ENCODE results near the gene AZU1. TPM values are rescaled to one million over a fixed set of nuclear protein-coding genes. Genes with fewer than 3 reads are reported as not detected.
"Not testable (repeated sequence)": the region's sequence is repeated elsewhere in the genome, so short reads cannot be mapped to it uniquely, and the experiment has no call there.

AZU1 gene
- total RNA-seq, 1 donor from 2014 or later, result 2.5 TPM

DNA sequence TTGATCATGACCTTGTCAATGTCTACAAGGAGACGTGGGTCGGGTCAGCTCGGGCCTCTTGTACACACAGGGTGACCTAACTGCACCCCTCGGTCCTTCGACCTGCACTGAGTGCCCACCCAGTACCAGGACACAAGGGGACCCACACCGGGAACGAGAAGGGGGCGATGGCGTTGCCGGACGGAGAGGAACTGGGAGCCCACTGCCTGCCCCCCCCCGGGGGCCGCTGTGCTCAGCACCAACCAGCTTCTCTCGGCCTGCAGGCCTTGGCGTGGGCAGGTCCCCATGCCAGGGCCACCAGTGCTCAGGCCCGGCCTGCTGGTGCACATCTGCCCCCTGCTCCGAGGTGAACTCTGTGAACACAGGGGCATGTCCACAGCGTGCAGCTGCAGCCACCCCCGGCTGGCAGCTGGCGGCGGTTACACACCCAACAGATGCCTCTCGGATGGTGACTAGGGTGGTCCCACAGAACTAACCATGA is 46.0 kb downstream of the AZU1 start:
- peak; percentile 59 for DNase-seq

DNA sequence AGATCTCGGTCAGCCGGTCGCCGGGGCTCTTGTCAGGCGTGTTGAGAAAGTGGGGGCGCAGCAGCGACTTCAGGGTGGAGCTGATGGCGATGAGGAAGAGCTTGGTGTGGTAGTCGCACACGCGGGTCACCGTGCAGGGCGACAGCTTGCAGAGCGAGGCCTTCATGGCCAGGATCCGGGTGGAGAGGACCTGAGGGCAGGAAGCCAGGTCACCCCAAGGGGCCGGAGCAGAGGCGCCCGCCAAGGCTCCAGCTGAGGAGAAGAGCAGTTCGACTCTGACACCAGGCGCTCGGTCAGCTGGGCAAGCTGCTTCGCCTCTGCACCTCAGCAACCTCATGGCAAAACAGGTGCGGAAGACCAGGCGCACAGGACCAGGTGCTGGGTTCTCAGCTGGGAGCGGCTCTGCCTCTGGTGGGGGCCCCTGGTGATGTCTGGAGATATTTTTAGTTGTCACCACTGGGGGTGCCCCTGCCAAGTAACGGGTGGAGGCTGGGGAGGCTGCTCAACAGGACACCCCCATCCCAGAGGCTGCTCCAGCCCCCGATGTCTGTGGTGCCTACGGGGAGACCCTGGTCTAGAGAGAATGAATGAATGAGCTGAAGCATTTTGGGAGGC is 47.7 kb downstream of the AZU1 start:
- DNase-seq, result no peak

DNA sequence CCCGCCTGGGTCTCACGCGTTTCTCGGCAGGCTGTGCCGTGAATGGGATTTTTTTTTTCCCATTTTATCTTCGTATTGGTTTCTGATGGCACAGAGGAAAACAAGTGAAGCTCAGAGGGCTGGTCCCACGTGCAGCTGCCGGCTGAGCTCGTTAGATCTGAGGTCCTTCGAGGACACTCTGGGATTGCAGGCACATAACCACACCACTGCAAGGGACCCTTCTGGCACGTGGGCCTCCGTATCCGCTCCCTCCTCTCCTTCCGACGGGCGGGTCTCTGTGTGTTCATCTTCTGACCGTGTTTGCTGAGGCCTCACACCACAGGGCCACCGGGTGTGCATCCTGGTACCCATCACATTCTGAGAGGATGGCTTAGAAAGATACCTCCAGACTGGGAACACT is 48.5 kb downstream of the AZU1 start:
- no peak for DNase-seq

DNA sequence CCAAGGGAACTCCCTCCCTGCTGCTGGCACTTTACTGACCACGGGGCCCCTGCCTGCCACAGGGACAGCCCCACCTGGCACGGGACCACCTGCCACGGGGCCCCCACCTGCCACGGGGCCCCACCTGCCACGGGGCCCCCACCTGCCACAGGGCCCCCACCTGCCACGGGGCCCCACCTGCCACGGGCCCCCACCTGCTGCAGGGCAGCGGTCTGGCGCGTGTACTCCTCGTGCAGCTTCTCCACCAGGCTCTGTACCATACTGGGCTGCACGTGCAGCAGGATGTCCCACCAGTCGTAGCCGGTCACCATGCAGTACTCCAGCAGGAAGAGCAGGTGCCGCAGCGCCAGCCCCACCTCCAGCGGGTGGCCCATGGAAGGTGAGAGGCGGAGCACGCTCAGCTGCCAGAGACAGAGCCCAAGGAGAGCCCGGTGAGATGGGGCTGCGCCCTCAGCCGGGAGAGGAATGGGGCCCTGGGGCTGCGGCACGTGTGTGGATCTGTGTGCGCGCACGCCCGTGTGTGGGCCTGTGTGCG is 49.2 kb downstream of the AZU1 start:
- DNase-seq, result no peak

DNA sequence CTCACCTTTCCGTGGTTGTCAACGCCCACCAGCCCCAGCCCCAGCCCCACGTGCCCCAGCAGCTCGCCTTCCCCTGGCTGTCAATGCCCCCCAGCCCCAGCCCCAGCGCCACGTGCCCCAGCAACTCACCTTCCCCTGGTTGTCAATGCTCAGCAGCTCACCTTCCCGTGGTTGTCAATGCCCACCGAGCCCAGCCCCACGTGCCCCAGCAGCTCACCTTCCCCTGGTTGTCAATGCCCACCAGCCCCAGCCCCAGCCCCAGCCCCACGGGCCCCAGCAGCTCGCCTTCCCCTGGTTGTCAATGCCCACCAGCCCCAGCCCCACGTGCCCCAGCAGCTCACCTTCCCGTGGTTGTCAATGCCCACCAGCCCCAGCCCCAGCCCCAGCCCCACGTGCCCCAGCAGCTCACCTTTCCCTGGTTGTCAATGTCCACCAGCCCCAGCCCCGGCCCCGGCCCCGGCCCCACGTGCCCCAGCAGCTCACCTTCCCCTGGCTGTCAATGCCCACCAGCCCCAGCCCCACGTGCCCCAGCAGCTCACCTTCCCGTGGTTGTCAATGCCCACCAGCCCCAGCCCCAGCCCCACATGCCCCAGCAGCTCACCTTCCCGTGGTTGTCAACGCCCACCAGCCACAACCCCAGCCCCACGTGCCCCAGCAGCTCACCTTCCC is 50.5 kb downstream of the AZU1 start:
- not testable (repeated sequence) for DNase-seq

DNA sequence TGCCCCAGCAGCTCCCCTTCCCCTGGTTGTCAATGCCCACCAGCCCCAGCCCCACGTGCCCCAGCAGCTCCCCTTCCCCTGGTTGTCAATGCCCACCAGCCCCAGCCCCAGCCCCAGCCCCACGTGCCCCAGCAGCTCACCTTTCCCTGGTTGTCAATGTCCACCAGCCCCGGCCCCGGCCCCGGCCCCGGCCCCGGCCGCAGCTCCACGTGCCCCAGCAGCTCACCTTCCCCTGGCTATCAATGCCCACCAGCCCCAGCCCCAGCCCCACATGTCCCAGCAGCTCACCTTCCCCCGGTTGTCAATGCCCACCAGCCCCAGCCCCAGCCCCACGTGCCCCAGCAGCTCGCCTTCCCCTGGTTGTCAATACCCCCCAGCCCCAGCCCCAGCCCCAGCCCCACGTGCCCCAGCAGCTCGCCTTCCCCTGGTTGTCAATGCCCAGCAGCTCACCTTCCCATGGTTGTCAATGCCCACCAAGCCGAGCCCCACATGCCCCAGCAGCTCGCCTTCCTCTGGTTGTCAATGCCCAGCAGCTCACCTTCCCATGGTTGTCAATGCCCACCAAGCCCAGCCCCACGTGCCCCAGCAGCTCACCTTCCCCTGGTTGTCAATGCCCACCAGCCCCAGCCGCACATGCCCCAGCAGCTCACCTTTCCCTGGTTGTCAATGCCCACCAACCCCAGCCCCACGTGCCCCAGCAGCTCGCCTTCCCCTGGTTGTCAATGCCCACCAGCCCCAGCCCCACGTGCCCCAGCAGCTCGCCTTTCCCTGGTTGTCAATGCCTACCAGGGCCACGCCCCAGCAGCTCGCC is 51.3 kb downstream of the AZU1 start:
- not testable (repeated sequence) for DNase-seq

DNA sequence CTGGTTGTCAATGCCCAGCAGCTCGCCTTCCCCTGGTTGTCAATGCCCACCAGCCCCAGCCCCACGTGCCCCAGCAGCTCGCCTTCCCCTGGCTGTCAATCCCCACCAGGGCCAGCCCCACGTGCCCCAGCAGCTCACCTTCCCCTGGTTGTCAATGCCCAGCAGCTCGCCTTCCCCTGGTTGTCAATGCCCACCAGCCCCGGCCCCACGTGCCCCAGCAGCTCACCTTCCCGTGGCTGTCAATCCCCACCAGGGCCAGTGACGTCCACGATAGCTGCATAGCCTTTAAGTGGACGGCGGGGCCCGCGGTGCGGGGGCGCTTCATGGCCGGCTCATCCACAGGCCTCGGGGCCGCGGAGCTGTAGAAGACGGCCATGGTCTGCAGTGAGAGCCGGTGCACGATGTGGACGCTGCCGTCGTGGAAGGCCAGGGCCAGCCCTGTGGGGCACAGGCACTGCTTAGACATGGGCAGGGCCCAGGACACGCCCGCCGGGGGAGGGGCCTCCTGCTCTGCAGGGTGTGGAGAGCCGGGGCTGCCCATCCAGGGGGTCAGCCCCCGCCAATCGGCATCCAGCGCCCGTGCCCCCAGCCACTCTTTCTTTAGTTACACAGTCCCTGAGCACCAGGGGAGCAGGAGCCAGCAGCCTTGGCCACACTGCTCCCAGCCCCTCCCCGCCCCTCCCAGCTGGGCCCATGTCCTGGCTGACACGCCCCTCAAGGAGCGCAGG is 52.2 kb downstream of the AZU1 start:
- no peak for DNase-seq

Small RNAs within 50 kb of the gene (small RNA-seq; reads per million reads assigned to genes)
- not detected for gene MIR3187 (ENCODE audit: low replicate concordance)

Other genes starting within 250 kb of the AZU1 start
- 0.41 TPM for gene HCN2, start 238.0 kb upstream of the AZU1 start, total RNA-seq
- gene POLRMT, start 194.3 kb upstream of the AZU1 start, total RNA-seq, result 25.1 TPM
- not detected for gene FGF22, start 188.0 kb upstream of the AZU1 start, total RNA-seq
- gene RNF126, start 164.6 kb upstream of the AZU1 start, total RNA-seq, result 30.9 TPM
- gene FSTL3, start 151.4 kb upstream of the AZU1 start, total RNA-seq, result 47.8 TPM
- 0.82 TPM for gene PRSS57, start 132.4 kb upstream of the AZU1 start, total RNA-seq
- gene PALM, start 118.9 kb upstream of the AZU1 start, total RNA-seq, result 52.9 TPM
- 2.9 TPM for gene MISP, start 76.7 kb upstream of the AZU1 start, total RNA-seq
- gene PTBP1, start 30.4 kb upstream of the AZU1 start, total RNA-seq, result 90.6 TPM
- 0.31 TPM for gene PLPPR3, start 5.9 kb upstream of the AZU1 start, total RNA-seq
- gene PRTN3, start 13.2 kb downstream of the AZU1 start, total RNA-seq, result 3.3 TPM
- gene ELANE, start 24.5 kb downstream of the AZU1 start, total RNA-seq, result 3.5 TPM
- 5.8 TPM for gene CFD, start 31.8 kb downstream of the AZU1 start, total RNA-seq
- 34.4 TPM for gene MED16, start 65.3 kb downstream of the AZU1 start, total RNA-seq
- not detected for gene RNU6-9, start 65.6 kb downstream of the AZU1 start, total RNA-seq
- 23.2 TPM for gene R3HDM4, start 85.4 kb downstream of the AZU1 start, total RNA-seq
- gene KISS1R, start 89.5 kb downstream of the AZU1 start, total RNA-seq, result not detected
- 5.2 TPM for gene ARID3A, start 98.2 kb downstream of the AZU1 start, total RNA-seq
- gene WDR18, start 156.5 kb downstream of the AZU1 start, total RNA-seq, result 44.0 TPM
- gene GRIN3B, start 172.6 kb downstream of the AZU1 start, total RNA-seq, result not detected
- 72.1 TPM for gene TMEM259, start 193.3 kb downstream of the AZU1 start, total RNA-seq
- gene RNU6-2, start 193.7 kb downstream of the AZU1 start, total RNA-seq, result not detected
- 42.3 TPM for gene CNN2, start 198.8 kb downstream of the AZU1 start, total RNA-seq
- 22.1 TPM for gene ABCA7, start 212.3 kb downstream of the AZU1 start, total RNA-seq
- gene ARHGAP45, start 239.3 kb downstream of the AZU1 start, total RNA-seq, result 16.8 TPM